ENCODE measurements around the gene IL23A. TPM values are rescaled to one million over a fixed set of nuclear protein-coding genes. Genes with fewer than 3 reads are reported as not detected.

IL23A gene
- total RNA-seq, 1 donor from 2014 or later: 1.5 TPM

DNA sequence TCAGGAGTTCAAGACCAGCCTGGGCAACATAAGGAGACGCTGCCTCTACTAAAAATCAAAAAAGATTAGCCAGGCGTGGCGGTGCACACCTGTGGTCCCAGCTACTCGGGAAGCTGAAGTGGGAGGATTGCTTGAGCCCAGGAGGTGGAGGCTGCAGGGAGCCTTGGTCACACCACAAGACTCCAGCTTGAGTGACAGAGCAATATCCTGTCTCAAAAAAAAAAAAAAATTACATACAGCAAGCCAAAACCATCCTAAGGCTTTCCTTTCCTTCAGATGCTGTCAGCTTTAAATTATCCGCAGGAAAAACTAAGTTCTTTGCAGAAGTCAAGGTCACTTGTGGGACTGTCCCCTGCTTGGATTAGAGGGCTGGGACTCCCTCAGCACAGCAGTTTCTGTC lies 39.9 kb upstream of the IL23A start:
- Histone ChIP-seq H3K4me1 (peaks cover 11% of the 10 kb centered on the region), H2AFZ (replicated peaks) (no peak overlapping the region), H3K36me3 (peaks cover 5% of the 10 kb centered on the region), H3K9me3 (ENCODE audit: low read depth) (no peaks in the 10 kb centered on the region), H4K20me1 (ENCODE audit: low read depth) (peaks cover 32% of the 10 kb centered on the region), H3K27me3 (no peaks in the 10 kb centered on the region), H3K27ac (no peak overlapping the region), H3K79me2 (ENCODE audit: low read depth) (peaks cover 59% of the 10 kb centered on the region), H3F3A (ENCODE audit: low read depth) (peaks cover 45% of the 10 kb centered on the region), H3K4me2 (peak overlapping the region; percentile 91), H3K4me3 (peak overlapping the region; percentile 95), H3K9ac (peak overlapping the region; percentile 69)
- Mint-ChIP-seq H3K27me3 (ENCODE audit: insufficient read depth, low read depth) (peaks cover 3% of the 10 kb centered on the region), H3K27ac (no peak overlapping the region), H3K4me3 (peak overlapping the region; percentile 97), H3K36me3 (peaks cover 7% of the 10 kb centered on the region), H3K4me1 (peaks cover 28% of the 10 kb centered on the region), H3K9me3 (no peaks in the 10 kb centered on the region)
- no peak for DNase-seq (ENCODE audit: low spot score)
- TF ChIP-seq, protein P1, sequence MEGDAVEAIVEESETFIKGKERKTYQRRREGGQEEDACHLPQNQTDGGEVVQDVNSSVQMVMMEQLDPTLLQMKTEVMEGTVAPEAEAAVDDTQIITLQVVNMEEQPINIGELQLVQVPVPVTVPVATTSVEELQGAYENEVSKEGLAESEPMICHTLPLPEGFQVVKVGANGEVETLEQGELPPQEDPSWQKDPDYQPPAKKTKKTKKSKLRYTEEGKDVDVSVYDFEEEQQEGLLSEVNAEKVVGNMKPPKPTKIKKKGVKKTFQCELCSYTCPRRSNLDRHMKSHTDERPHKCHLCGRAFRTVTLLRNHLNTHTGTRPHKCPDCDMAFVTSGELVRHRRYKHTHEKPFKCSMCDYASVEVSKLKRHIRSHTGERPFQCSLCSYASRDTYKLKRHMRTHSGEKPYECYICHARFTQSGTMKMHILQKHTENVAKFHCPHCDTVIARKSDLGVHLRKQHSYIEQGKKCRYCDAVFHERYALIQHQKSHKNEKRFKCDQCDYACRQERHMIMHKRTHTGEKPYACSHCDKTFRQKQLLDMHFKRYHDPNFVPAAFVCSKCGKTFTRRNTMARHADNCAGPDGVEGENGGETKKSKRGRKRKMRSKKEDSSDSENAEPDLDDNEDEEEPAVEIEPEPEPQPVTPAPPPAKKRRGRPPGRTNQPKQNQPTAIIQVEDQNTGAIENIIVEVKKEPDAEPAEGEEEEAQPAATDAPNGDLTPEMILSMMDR (IDR thresholded peaks at IDR 0.05): no peak
- no peak for TF ChIP-seq EZH2 (IDR thresholded peaks at IDR 0.05)

DNA sequence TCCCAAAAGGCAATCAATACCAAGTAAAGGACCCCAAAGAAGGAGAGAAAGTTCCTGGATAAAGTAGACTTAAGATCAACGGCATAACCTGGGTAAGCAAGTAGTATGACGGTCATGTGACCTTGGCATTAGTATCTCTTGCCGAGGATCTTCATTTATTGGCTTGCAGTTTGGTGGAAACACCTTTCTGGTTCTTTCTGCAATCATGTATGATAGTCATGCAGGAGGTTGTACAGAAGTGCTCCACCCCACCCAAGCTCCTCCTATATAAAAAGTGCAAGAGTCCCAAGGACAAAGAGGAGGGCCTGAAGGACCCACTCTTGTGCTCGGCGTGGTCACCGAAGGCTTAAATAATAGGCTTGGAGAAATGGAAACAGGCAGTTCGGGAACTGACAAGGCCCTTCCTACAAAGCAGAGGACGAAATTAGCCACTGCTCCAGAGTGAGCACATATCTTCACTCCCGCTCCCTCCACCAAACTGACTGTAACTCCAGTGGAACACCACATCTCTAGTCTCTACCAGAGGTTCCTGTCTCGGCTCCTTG lies 39.3 kb upstream of the IL23A start:
- Mint-ChIP-seq H3K36me3 (peaks cover 7% of the 10 kb centered on the region), H3K9me3 (no peaks in the 10 kb centered on the region), H3K4me3 (peak overlapping the region; percentile 97), H3K27me3 (ENCODE audit: insufficient read depth, low read depth) (peaks cover 3% of the 10 kb centered on the region), H3K27ac (peak overlapping the region; percentile 42), H3K4me1 (peaks cover 26% of the 10 kb centered on the region)
- no peak for DNase-seq (ENCODE audit: low spot score)
- H4K20me1 ChIP-seq (ENCODE audit: low read depth): peaks cover 32% of the 10 kb centered on the region
- peaks cover 53% of the 10 kb centered on the region for H3K79me2 ChIP-seq (ENCODE audit: low read depth)
- peak overlapping the region; percentile 69 for H3K9ac ChIP-seq
- no peaks in the 10 kb centered on the region for H3K27me3 ChIP-seq
- no peaks in the 10 kb centered on the region for H3K9me3 ChIP-seq (ENCODE audit: low read depth)
- H3K4me1 ChIP-seq: peaks cover 11% of the 10 kb centered on the region
- H2AFZ ChIP-seq (replicated peaks): peak overlapping the region; percentile 77
- peak overlapping the region; percentile 25 for H3K27ac ChIP-seq
- H3K4me3 ChIP-seq: peak overlapping the region; percentile 95
- peaks cover 50% of the 10 kb centered on the region for H3F3A ChIP-seq (ENCODE audit: low read depth)
- no peak for TF ChIP-seq EZH2phosphoT487 (IDR thresholded peaks at IDR 0.05)
- TF ChIP-seq EZH2 (IDR thresholded peaks at IDR 0.05): no peak
- TF ChIP-seq, protein P1 (IDR thresholded peaks at IDR 0.05): no peak
- peak overlapping the region; percentile 91 for H3K4me2 ChIP-seq
- peaks cover 5% of the 10 kb centered on the region for H3K36me3 ChIP-seq

DNA sequence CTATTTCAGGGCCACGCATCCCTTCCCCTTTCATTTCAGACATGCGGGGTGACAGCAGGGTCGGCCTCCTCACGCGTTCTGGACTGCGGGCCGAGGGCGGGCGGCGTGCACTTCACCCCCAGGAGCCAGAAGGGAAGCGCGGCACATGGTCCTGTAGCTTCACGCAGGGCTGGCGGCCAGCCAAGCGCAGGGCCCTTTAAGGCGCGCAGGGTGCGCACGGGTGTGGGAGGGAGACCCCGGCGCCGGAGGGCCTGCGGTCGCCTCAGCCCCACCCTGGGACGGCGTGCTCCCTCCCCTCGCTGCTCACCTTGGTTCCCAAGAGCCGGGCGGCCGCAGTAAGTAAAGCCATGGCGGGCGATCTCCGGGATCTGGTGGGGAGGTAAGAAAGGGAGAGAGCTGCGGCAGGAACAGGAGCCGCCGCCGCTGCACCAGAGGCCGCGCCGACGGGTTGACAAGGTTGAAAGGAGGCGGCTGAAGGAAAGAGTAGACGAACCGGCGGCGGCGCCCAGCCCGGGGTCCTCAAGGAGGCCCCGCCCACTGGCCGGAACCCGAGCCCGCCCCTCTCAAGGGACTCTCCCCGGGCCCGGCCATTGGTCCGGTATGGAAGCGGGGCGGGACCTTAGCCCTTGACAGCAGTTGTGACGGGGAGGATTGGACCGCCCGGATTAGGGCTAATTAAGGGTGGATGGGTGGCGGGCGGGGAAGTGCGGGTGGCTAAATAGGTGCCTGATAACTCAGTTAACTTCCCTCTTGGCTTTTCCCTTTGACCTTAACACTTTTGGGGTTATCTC lies 38.6 kb upstream of the IL23A start, which contains the start of gene CS:
Gene CS (minus strand): TSS at position 478 of the 791 bp plus-strand sequence. CDS start 129 bp downstream, at position 349.
- no peaks in the 10 kb centered on the region for H3K9me3 Mint-ChIP-seq

More for the DNA sequence above, 38.6 kb upstream of the IL23A start, which contains the start of gene CS:
- Histone ChIP-seq H4K20me1 (ENCODE audit: low read depth) (peaks cover 32% of the 10 kb centered on the region), H3K36me3 (peaks cover 5% of the 10 kb centered on the region), H3K4me1 (peaks cover 11% of the 10 kb centered on the region), H3F3A (ENCODE audit: low read depth) (peaks cover 55% of the 10 kb centered on the region), H3K79me2 (ENCODE audit: low read depth) (peaks cover 47% of the 10 kb centered on the region), H2AFZ (replicated peaks) (peak within 1 kb of the TSS; percentile 77), H3K9ac (peak within 1 kb of the TSS; percentile 69), H3K27me3 (no peaks in the 10 kb centered on the region), H3K9me3 (ENCODE audit: low read depth) (no peaks in the 10 kb centered on the region), H3K27ac (peak within 1 kb of the TSS; percentile 25), H3K4me2 (peak within 1 kb of the TSS; percentile 91), H3K4me3 (peak within 1 kb of the TSS; percentile 95)
- TF ChIP-seq, protein P1 (IDR thresholded peaks at IDR 0.05): peak; percentile 8
- TF ChIP-seq EZH2phosphoT487 (IDR thresholded peaks at IDR 0.05) (no peak), EZH2 (IDR thresholded peaks at IDR 0.05) (no peak)
- DNase-seq (ENCODE audit: low spot score): peak; percentile 100
- Mint-ChIP-seq H3K4me1 (peaks cover 26% of the 10 kb centered on the region), H3K27me3 (ENCODE audit: insufficient read depth, low read depth) (peaks cover 3% of the 10 kb centered on the region), H3K4me3 (peak within 1 kb of the TSS; percentile 97), H3K36me3 (peaks cover 9% of the 10 kb centered on the region), H3K27ac (peak within 1 kb of the TSS; percentile 66)

Measured in neural progenitor cell (in vitro differentiated cells).